Stimulated activated CD8-positive, alpha-beta memory T cell treated with anti-CD3 and anti-CD28 coated beads, Interleukin-7, amount 100 ng/mL, for 4 hours (primary cell): Measurements from ENCODE around the gene PXMP4.
A peak's percentile ranks its signal among the peaks of the same experiment; 100 is the strongest.

ENCODE experiments used
- DNase-seq, 2 donors: peaks; one replicate each; pipeline ENCODE4 v3.0.0-alpha.2; 2020; ENCODE audit warnings: low read depth in 2 of 2

Gene PXMP4

DNA sequence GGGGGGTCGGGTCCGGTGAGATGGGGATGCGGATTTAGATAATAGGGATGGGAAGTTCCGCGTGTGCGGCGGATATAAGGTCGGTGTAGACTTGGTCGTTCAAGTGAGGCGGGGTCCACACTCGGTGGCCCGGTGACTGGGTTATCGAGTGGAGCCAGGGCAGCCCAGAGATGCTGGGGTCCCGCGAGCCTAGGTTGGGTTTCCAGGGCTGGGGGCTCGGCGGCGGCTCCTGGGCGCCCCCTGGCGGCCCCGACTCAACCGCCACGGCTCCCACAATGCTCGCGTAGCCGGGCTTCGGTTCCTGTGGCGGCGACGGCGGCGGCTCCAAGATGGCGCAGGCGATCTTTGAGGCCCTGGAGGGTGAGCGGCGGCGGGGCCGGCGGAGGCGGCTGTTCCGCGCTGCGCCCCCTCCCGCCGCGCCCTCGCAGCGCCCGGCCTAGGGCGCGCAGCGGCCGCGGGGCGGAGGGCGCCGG lies 11.6 kb upstream of the PXMP4 start, which contains the start of gene ZNF341:
ZNF341 (plus strand) TSS at position 304 of the 473 bp plus-strand sequence; CDS start at position 330, 26 bp downstream.
- peak; percentile 69 to 85 for DNase-seq

DNA sequence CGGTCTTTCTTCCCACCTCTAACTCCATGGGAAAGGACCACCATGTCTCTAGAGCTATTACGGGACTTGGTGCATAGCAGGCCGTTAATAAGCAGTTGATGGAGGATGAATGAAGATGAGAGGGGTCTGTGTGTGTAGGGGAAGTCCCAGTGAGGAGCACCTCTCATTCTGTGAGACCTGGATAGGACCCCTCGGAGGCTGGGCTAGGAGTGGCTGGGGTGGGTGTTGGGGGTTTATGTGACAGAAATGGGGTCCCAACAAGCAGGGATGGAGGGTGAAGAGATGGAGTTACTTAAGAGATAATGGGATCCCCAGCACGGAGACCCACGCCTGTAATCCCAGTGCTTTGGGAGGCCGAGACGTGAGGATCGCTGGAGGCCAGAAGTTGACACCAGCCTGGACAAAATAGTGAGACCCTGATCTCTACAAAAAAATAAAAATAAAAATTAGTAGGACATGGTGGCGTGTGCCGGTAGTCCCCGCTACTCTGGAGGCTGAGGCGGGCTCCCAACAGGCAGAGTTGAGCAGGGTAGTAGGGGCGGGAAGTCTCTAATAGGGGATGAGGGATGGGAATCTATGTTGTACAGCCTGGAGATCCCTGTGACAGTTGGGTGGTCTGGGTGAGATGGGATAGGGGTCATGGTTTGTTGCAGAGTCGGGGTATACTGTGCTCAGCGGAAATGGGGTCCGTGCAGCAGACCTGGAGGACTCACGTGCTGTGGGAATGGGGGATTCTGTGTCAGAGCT lies 11.0 kb upstream of the PXMP4 start:
- DNase-seq: no peak

DNA sequence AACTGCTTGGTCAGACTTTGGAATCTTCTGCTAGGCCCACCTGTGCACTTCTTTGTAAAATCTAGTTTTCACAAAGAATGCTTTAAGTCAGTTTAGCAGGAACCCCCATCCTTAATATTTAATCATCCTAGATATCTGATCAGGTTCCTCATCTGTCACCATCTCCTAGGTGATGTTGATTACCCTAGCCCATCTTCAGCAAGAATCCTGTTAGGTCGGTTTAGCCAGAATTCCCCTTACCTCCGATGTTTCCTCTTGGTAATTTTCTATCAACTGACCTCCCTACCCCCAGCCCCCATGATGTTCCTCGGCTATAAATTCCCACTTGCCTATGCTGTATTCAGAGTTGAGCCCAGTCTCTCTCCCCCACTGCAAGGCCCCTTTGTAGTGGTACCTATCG lies 9.0 kb upstream of the PXMP4 start:
- no peak for DNase-seq

DNA sequence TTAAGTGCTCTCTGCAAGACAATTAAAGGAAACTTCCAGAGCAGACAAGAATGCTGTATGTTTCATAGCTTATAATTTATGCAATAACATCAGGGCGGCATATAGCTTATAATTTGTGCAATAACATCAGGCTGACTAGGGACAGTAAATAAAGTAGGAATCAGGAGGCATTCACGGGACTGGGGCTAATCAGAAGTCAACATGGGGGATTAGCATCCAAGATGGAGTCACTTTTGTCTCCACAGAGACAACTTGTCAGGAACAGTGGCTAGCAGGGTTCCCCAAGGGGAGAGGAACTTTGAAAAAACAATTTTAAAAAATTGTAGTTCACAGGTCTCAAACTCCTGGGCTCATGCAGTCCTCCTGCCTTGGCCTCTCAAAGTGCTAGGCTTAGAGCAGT lies 8.4 kb upstream of the PXMP4 start:
- DNase-seq: no peak

DNA sequence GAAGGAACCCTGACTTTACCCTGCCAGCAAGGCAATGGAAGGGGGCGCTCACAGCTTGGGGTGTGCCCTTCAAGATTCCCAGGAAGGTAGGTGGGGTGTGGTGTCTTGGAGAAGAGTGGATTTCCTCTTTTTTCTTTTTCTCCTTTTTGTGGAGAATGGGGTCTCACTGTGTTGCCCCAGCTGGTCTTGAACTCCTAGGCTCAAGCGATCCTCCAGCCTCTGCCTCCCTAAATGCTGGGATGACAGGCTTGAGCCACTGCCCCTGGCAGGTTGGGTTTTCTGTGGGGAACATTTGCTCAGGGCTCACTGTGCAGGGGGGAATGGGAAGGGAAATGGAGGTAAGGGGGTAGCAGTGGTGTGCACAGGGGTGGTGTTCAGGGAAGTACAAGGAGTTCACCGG lies 7.7 kb upstream of the PXMP4 start:
- DNase-seq: no peak

DNA sequence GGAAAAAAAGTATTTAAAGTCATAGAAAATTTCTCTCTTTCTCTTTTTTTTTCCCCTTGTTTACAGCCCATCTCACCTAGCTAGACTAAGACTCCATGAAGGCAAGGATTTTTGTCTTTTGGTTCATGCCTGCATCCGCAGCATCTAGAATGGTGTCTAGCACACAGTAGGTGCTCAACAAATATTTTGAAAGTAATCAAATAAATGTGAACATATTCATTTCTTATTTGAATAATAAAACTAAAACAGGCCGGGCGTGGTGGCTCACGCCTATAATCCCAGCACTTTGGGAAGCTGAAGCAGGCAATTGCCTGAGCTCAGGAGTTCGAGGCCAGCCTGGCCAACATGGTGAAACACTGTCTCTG lies 7.0 kb upstream of the PXMP4 start:
- DNase-seq: no peak

DNA sequence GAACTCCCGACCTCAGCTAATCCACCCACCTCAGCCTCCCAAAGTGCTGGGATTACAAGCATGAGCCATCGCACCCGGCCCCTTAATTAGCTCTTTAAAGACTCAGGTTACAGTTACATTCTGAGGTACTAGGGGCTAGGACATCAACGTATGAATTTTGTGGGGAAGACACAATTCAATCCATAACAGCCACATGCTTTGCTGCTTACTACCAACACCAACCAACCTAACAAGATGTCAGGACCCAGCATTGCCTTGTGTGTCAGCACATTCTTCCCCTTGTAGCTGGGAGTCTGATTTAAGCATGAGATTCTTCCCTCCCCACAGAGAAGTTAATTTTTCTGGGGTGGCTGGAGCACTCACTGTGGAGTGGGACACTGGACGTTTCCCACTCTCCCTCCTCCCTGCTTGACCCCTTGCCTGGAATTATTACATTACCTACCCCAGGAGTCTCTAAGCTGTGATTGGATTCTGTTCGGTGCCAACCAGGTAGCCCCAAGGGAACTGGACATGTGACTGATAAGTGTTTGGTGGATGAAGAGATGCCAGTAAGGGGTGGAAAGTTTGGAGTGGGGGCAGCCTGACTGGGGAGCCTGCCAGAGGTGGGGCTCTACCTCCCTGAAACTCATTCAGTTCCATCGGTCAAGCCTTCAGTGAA lies 5.6 kb upstream of the PXMP4 start:
- no peak for DNase-seq

DNA sequence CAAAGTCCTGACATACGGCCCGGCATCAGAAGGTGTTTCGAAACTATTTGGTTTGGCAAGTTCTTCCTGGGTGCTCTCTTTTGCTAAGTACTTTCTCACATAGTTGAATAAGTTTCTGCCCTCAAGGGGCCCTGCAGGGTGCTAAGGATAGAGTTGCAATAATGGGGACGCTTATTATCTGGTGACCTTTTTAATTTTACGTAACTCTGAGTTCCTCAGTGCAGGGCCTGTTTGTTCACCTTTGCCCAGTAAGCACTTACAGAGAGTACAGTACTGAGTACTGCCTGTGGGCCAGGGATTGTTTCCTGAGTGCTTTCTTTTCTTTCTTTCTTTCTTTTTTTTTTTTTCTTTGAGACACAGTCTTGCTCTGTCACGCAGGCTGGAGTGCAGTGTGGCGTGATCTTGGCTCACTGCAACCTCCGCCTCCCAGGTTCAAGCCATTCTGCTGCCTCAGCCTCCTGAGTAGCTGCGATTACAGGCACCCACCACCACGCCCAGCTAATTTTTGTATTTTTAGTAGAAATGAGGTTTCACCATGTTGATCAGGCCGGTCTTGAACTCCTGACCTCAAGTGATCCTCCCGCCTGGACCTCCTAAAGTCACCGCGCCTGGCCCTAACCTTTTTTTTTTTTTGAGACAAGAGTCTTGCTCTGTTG lies 4.5 kb upstream of the PXMP4 start:
- DNase-seq: no peak

DNA sequence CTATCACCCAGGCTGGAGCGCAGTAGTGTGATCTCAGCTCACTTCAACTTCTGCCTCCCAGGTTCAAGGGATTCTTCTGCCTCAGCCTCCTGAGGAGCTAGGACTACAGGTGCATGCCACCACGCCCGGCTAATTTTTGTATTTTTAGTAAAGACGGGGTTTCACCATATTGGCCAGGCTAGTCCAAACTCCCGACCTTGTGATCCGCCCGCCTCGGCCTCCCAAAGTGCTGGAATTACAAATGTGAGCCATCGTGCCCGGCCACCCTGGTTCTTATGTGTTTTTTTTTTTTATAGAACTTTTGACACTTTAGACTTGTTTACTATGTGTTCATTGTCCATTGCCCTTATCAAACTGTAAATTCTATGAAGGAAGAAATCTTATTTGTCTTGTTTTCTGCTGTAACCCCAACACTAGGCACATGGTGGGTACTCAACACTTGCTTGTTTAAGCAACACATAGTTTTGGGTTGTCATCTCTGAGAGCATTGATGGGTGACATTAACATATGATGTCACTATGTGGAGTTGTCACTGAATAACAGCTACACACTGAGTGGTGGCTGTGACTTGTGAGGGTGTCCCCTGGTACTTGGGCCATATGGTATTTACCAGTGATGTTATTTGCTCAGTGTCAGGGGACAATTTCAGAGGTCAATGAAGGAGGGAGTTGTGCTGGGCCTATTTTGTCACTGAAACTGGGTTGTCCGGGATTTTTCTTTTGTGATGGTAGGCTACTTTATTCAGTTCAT lies 1.5 kb upstream of the PXMP4 start:
- no peak for DNase-seq

DNA sequence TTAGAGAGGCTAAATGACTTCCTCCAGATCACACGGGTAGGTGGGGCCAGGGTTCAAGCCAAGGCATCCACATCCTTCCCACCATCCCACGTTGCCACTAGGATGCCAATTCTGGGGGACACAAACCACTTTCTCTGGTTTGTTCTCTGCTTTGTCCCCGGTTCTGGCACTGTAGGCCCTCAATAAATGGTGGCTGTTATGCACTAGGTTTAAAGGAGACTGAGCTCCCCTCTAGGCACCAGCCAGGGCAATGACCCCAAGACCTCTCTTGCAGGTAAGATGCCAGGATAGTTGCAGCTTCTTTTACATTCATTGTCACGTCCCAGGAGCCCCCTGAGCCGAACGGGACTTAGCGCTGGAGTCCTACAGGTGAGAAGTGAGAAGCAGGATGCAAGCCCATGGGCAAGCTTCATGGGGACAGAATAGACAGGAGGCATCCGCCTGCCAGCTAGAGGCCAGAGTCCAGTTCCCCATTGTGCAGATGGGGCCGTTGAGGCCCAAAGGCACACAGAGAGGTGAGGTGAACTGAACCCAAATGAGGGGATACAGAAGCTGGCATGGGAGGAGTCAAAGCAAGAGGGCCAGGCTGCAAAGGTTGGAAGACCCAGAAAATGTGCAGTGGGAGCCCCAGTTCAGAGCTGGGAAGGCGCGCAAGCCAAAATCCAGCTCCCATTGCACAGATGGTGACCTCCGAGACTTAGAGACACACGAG lies 677 bp downstream of the PXMP4 start:
- DNase-seq: no peak

DNA sequence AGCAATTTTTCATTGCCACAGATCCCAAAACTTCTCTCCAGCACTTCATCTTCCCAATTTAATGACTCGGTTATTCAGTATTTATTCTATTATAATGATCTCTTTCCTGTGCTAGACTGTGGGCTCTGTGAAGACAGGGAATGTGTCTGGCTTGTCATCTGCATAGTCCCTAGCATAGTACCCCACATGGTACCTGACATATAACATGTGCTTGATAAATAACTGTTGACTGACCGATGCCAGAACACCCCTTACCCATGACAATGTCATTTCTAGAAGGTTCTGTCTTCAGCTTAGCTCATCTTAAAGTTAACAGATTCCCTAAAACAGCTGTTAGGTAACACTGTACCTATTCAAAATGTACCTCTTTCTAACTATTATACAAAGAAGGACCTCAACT lies 3.6 kb downstream of the PXMP4 start:
- no peak for DNase-seq

DNA sequence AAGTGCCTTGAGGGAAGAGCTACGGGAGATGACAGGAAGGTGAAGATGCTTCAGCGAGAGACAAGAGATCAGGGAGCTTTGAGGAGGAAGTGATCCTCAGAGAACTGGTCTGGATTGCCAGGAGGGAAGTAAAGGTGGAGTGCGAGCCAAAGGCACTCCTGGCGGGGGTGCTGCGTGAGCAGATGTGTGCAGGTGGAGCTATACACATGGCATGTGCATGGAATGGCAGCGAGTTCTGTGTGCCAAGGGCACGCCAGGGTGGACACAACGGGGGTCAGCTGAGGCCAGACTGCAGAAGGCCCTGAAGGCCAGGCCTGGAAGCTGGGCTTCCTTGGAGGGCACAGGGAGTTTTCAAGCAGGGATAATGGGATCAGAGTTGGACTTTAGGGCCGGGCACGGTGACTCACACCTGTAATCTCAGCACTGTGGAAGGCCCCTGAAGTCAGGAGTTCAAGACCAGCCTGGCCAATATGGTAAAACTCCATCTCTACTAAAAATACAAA lies 6.2 kb downstream of the PXMP4 start:
- no peak for DNase-seq

DNA sequence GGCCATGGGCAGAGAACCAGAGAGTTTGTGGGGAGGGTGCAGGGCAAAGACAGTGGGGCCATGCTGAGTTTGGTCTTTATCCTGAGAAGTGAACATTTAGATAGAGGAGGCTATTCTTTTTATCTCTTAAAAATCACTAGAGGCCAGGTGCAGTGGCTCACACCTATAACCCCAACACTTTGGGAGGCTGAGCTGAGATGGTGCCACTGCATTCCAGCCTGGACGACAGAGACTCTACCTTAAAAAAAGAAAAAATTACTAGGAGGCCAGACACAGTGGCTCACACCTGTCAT lies 8.7 kb downstream of the PXMP4 start:
- no peak for DNase-seq

DNA sequence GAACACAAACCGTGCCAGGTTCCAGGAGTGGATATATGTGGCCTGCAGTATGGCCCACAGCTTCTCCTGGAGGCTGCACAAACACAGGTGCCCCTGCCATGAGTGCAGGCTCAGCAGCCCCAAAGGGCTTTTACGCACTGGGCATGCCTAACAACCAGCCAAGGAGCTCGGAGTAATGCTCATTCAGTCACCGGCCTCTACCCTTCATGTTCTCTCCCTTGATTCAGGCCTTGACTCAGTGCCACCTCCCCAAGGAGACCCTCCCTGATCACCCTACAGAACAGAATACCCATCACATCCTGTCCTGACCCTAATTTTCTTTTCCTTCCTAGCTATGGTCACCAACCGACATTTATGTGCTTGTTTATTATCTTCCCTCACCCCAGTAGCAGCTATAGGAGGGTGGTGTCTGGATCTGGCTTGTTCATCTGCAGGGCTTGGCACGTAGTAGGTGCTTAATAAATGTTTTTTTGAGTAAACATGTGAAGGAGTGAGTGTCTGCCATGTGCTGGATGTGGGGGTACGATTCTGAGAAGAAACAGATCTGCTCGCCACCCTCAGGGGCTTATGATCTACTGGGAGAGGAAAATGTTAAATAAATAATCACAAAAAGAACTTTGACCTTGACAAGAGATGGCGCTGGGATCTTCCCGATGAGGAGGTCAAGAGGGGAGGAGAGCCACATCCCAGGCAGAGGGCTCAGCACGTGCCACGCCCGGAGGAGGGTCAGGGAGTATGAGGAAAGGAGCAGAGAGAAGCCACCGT lies 9.2 kb downstream of the PXMP4 start:
- no peak for DNase-seq

DNA sequence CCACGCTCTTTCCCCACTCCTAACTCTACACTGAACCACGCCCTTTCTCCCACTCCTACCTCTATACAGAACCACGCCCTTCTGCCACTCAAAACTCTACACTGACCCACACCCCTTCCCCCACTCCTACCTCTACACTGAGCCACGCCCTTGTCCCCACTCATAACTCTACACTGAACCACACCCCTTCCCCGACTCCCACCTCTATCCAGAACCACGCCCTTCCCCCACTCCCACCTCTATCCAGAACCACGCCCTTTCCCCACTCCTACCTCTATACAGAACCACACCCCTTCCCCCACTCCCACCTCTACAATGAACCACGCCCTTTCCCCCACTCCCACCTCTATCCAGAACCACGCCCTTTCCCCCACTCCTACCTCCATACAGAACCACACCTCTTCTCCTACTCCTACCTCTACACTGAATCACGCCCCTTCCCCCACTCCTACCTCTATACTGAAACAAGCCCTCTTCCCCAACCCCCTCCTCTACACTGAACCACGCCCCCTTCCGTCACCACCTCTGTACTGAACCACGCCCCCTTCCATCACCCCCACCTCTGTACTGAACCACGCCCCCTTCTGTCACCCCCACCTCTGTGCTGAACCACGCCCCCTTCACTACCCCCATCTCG lies 10.1 kb downstream of the PXMP4 start:
- DNase-seq: no peak

DNA sequence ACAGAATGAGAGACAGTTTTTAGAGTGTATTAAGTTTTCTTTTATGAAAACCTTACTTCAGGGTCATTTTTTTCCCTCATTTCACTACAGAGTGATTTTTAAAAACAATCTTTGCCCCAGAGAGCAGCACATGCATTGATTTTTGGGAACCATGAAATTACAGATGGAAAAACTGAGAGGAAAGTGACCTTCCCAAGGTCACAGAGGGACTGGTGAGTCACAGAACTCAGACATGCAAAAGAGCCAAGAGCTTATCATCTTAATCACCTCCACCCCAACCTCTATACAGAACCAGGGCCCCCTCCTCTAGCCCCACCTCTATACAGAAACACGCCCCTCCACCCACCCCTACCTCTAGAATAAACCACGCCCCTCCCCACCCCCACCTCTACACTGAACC lies 10.7 kb downstream of the PXMP4 start:
- DNase-seq: no peak

DNA sequence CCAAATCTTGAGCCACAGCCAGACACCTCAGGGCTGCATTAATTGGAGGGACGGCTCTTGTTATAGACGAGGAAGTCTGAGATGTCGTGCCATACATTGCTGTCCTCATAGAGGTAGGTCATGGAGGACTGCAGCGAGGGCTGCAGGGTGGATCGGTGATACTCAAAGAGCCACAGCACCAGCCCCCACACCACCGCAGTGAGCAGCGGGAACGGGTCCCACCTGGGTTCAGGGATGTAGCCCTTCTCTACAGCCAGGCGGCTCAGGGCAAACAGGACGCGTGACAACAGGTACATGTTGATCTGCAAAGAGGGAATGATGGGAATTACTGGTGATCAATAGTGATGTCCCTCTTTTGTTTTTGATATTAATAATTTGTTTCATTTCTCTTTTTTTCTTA lies 12.4 kb downstream of the PXMP4 start:
- no peak for DNase-seq

DNA sequence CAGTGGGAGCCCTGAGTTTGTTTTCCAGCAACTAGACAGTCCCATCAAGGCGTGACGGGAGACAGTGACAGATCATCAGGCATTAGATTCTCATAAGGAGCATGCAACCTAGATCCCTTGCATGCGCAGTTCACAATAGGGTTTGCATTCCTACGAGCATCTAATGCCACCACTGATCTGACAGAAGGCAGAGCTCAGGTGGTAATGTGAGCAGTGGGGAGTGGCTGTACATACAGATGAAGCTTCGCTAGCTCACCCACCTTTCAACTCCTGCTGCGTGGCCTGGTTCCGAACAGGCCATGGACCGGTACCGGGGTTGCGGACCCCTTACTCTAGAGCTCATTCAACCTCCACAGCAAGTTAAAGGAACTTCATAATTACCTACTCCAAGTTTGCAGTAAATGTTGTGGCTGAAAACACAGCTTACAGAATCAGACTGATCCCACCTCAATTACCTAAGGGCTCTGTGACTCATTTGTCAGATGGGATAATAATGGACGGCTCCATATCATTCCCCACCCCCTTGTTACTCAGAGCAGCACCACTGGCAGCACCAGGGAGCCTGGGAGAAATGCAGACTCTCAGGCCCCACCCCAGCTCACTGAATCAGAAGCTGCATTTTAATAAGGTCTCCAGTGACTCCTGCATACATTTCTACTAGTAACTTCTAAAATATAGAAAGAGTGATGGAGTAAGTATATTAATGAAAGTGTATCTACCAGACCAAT lies 15.7 kb downstream of the PXMP4 start:
- DNase-seq: no peak

DNA sequence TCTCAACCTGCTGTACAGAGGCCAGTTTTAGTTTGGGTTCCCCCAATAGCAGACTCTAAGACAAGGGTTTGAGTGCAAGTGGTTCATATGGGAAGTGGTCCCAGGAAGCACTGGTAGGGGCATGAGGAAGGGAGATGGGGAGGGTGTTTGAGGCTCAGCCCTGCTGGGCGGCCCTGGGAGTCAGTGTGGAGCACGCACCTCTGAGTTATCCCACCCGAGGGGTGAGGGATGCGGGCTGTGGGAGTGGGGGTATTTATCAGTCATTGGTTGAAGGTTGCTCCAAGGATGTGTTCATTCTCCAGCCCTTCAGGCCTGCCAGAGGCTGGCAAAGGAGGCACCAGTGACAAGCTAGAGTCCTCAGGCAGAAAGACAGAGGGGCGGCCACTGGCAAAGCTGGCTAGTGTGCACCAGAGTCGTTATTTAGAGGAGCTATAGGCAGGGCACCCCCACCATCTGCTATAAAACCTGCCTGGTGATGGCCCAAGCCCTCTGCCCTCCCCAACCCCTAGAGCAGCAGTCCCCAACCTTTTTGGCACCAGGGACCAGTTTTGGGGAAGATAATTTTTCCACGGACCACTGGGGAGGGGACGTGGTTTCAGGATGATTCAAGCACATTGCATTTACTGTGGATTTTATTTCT lies 16.5 kb downstream of the PXMP4 start:
- DNase-seq: no peak
